ENCODE results near the gene UBE2D1.

The UBE2D1 gene

DNA sequence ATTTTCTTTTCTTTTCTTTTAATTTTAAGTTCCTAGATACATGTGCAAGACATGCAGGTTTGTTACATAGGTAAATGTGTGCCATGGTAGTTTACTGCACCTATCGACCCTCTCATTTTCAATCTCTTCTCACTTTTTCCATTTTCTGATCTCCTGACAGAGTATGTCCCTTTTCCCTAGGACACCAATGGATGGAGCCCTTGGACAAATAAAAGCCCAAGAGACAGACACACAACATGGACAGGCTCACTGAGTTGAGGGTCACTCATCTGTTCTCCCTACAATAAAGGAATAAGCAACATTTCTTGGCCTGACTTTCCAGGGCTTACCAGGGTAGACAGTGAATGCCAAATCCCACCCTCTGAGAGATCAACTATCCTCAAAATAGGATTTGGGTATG, 15.2 kb upstream of the UBE2D1 start:
- no peak for DNase-seq
- no peaks in the 10 kb centered on the region for H3K9me3 ChIP-seq

DNA sequence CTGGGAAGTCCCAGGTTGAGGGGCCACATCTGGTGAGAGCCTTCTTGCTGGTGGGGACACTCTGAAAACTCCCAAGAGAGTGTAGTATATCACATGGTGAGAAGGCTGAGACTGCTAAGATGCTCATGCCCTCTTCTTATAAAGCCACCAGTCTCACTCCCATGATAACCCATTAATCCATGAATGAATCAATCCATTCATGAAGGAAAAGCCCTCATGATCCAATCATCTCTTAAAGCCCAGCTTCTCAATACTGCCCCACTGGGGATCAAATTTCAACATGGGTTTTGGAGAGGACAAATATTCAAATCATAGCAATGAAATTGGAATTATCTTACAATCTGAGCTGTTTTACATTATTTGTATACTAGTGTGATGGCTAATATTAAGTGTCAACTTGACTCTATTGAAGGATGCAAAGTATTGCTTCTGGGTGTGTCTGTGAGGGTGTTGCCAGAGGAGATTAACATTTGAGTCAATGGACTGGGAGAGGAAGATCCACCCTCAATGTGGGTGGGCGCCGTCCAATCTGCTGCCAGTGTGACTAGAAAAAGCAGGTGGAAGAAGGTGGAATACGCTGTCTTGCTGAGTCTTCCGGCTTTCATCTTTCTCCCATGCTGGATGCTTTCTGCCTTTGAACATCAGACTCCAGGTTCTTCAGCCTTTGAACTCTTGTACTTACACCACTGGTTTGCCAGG, 14.3 kb upstream of the UBE2D1 start:
- Histone ChIP-seq H3K4me3 (ENCODE audit: low read depth, low read length) (no peak overlapping the region), H3K9me3 (no peaks in the 10 kb centered on the region), H3K36me3 (no peaks in the 10 kb centered on the region), H3K4me1 (no peaks in the 10 kb centered on the region), H3K27me3 (no peaks in the 10 kb centered on the region)
- TF ChIP-seq, protein P1, sequence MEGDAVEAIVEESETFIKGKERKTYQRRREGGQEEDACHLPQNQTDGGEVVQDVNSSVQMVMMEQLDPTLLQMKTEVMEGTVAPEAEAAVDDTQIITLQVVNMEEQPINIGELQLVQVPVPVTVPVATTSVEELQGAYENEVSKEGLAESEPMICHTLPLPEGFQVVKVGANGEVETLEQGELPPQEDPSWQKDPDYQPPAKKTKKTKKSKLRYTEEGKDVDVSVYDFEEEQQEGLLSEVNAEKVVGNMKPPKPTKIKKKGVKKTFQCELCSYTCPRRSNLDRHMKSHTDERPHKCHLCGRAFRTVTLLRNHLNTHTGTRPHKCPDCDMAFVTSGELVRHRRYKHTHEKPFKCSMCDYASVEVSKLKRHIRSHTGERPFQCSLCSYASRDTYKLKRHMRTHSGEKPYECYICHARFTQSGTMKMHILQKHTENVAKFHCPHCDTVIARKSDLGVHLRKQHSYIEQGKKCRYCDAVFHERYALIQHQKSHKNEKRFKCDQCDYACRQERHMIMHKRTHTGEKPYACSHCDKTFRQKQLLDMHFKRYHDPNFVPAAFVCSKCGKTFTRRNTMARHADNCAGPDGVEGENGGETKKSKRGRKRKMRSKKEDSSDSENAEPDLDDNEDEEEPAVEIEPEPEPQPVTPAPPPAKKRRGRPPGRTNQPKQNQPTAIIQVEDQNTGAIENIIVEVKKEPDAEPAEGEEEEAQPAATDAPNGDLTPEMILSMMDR (IDR thresholded peaks at IDR 0.05; ENCODE audit: low read depth, low read length): no peak
- DNase-seq: no peak

More for the DNA sequence above, 15.2 kb upstream of the UBE2D1 start:
- no peak overlapping the region for H3K4me3 ChIP-seq (ENCODE audit: low read depth, low read length)
- no peaks in the 10 kb centered on the region for H3K4me1 ChIP-seq
- TF ChIP-seq, protein P1 (IDR thresholded peaks at IDR 0.05; ENCODE audit: low read depth, low read length): no peak
- H3K36me3 ChIP-seq: no peaks in the 10 kb centered on the region
- no peaks in the 10 kb centered on the region for H3K27me3 ChIP-seq

DNA sequence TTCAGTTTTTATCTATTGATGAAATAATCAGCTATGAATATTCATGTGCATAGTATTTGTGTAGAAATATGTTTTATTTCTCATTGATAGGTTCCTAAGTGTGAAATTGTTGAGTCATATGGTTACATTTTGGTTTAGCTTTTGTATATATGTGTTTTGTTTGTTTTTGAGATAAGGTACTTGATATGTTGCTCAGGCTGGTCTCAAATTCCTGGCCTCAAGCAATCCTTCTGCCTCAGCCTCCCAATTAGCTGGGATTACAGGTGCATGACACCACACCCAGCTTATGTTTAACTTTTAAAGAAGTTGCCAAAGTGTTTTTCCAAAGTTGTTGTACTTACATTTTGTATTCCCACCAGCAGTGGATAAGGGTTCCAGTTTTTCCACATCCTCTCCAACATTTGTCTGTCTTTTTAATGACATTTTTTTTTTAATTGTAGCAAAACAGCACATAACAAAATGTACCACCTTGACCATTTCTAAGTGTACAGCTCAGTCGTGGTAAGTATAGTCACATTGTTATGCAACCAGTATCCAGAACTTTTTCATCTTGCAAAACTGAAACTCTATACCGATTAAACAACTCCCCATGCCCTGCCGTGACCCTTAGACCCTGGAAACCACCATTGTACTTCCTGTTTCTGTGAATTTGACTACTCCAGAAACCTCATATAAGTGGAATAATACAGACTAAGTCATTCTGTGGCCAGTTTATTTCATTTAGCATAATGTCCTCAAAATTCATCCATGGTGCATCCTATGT, 12.6 kb upstream of the UBE2D1 start:
- no peaks in the 10 kb centered on the region for H3K27me3 ChIP-seq
- TF ChIP-seq, protein P1 (IDR thresholded peaks at IDR 0.05; ENCODE audit: low read depth, low read length): no peak
- H3K36me3 ChIP-seq: no peaks in the 10 kb centered on the region
- H3K4me1 ChIP-seq: no peaks in the 10 kb centered on the region
- no peak overlapping the region for H3K4me3 ChIP-seq (ENCODE audit: low read depth, low read length)
- H3K9me3 ChIP-seq: no peaks in the 10 kb centered on the region
- no peak for DNase-seq

DNA sequence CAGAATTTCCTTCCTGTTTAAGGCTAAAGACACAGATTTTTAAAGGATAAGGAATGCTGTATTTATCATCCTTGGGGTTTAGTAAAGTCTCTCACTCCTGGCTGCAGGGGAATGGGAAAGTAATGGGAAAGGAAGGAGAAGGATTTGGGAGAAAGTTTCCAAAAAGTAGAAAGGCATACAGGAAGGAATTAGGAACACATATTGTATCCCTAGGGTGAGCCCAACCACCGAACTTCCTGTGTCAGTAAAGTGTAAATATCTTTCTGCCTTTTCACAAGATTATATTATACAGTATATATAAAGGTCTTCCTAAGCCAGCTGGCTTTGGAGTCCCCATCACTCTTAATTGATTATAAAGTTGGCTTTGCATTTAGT, 12.0 kb upstream of the UBE2D1 start:
- Histone ChIP-seq H3K4me1 (no peaks in the 10 kb centered on the region), H3K9me3 (no peaks in the 10 kb centered on the region), H3K36me3 (no peaks in the 10 kb centered on the region), H3K27me3 (no peaks in the 10 kb centered on the region), H3K4me3 (ENCODE audit: low read depth, low read length) (no peak overlapping the region)
- DNase-seq: no peak
- TF ChIP-seq, protein P1 (IDR thresholded peaks at IDR 0.05; ENCODE audit: low read depth, low read length): no peak

DNA sequence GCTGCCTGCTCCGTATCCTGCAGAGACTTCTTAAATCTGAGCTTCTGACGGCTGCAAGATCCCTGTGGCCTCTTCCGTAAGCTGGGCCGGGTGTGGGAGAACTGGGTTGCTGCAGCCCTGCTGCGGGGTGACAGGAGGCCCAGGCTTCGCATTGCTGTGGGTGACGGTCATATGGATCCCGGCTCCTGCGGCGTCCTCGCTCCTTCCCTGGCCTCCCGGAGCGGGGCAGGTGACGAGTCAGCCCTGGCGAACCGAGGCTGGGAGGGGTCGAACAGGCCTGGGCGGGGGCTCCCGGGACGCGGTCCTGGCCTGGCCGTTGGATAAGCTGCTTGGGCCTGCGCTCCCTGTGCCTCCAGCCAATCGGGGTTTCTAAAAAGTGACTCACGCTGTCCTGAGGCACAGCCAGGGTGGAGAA, 7.8 kb upstream of the UBE2D1 start:
- Histone ChIP-seq H3K4me3 (ENCODE audit: low read depth, low read length) (no peak overlapping the region), H3K4me1 (no peaks in the 10 kb centered on the region), H3K27me3 (no peaks in the 10 kb centered on the region), H3K36me3 (no peaks in the 10 kb centered on the region), H3K9me3 (no peaks in the 10 kb centered on the region)
- DNase-seq: no peak
- TF ChIP-seq, protein P1 (IDR thresholded peaks at IDR 0.05; ENCODE audit: low read depth, low read length): no peak

DNA sequence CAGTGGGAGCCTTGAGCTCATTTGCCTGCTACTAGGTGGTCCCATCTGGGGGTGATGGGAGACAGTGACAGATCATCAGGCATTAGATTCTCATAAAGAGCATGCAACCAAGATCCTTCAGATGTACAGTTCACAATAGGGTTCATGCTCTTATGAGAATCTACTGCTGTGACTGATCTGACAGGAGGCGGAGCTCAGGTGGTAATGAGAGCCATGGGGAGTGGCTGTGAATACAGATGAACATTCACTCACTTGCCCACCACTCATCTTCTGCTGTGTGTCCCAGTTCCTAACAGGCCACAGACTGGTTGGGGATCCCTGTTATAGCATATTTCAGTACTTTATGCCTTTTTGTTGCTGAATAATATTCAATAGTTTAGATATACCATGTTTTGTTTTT, 6.6 kb upstream of the UBE2D1 start:
- Histone ChIP-seq H3K27me3 (no peaks in the 10 kb centered on the region), H3K4me1 (no peaks in the 10 kb centered on the region), H3K4me3 (ENCODE audit: low read depth, low read length) (no peak overlapping the region), H3K9me3 (no peaks in the 10 kb centered on the region), H3K36me3 (no peaks in the 10 kb centered on the region)
- TF ChIP-seq, protein P1 (IDR thresholded peaks at IDR 0.05; ENCODE audit: low read depth, low read length): no peak
- no peak for DNase-seq
